Measurements from ENCODE around the gene ASTN2.

ASTN2 gene

GRCh38 chr9:117323390-117323789 is 91.5 kb downstream of the ASTN2 start:
- no peak for TF ChIP-seq CTCF (IDR thresholded peaks at IDR 0.05; ENCODE audit: extremely low read depth, insufficient read depth, missing control alignments)
- in situ Hi-C loops (cut with MboI; ENCODE audit: low pct_unique_long_range_greater_than_20kb, low sequenced_read_pairs, unreplicated experiment), result no loop called here
- no peak for DNase-seq (ENCODE audit: low spot score)

- DNase-seq (ENCODE audit: low spot score), result no peak
- no peak for TF ChIP-seq CTCF (IDR thresholded peaks at IDR 0.05; ENCODE audit: extremely low read depth, insufficient read depth, missing control alignments)
- in situ Hi-C loops (cut with MboI; ENCODE audit: low pct_unique_long_range_greater_than_20kb, low sequenced_read_pairs, unreplicated experiment), result no loop called here
Measured at GRCh38 chr9:117317192-117317591, 97.7 kb downstream of the ASTN2 start.

GRCh38 chr9:117315236-117315635 is 99.6 kb downstream of the ASTN2 start:
- in situ Hi-C loops (cut with MboI; ENCODE audit: low pct_unique_long_range_greater_than_20kb, low sequenced_read_pairs, unreplicated experiment), result no loop called here
- no peak for TF ChIP-seq CTCF (IDR thresholded peaks at IDR 0.05; ENCODE audit: extremely low read depth, insufficient read depth, missing control alignments)
- DNase-seq (ENCODE audit: low spot score), result no peak

DNA sequence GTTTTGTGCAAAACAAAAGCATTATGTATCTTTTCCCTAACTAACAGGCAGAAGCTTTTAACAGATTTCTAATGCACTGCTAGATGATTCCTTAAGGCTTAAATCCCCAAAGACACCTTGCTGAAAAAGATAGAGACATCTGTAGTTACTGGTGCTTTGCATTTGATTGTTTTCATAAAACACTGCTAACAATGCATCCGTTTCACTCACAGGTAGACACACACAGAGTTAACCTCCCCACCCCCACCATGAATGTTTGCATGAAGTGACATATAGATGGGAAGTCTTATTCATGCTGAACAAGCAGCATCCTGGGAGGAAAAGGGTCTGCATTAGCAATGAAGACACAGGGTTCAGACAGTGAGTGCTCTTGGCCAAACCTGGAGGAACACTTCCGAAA is 100.9 kb downstream of the ASTN2 start:
- in situ Hi-C loops (cut with MboI; ENCODE audit: low pct_unique_long_range_greater_than_20kb, low sequenced_read_pairs, unreplicated experiment), result no loop called here
- DNase-seq (ENCODE audit: low spot score), result no peak
- TF ChIP-seq CTCF (IDR thresholded peaks at IDR 0.05; ENCODE audit: extremely low read depth, insufficient read depth, missing control alignments), result no peak

DNA sequence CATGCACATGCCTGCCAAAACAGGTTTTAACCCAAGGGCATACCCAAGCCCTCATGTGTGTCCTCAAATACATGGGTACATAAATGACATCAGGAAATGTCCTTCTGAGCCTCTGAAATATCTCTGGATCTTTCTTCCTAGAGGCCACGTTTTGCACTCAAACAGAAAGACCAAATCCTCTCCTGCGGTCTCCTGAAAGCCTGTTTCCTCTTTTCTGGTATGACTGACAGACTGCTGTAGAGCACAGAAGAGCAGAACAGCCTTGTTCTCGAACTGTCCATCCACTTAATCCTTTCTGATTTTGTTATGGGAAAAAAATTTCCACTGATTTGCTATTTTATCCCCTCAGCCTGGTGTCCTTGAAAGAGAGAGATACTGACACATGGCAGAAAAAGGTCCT is 107.2 kb downstream of the ASTN2 start:
- DNase-seq (ENCODE audit: low spot score), result no peak
- TF ChIP-seq CTCF (IDR thresholded peaks at IDR 0.05; ENCODE audit: extremely low read depth, insufficient read depth, missing control alignments), result no peak
- in situ Hi-C loops (cut with MboI; ENCODE audit: low pct_unique_long_range_greater_than_20kb, low sequenced_read_pairs, unreplicated experiment), result no loop called here

GRCh38 chr9:117306032-117306431 is 108.8 kb downstream of the ASTN2 start:
- DNase-seq (ENCODE audit: low spot score), result no peak
- TF ChIP-seq CTCF (IDR thresholded peaks at IDR 0.05; ENCODE audit: extremely low read depth, insufficient read depth, missing control alignments), result no peak
- in situ Hi-C loops (cut with MboI; ENCODE audit: low pct_unique_long_range_greater_than_20kb, low sequenced_read_pairs, unreplicated experiment), result no loop called here

- no peak for TF ChIP-seq CTCF (IDR thresholded peaks at IDR 0.05; ENCODE audit: extremely low read depth, insufficient read depth, missing control alignments)
- in situ Hi-C loops (cut with MboI; ENCODE audit: low pct_unique_long_range_greater_than_20kb, low sequenced_read_pairs, unreplicated experiment), result no loop called here
- DNase-seq (ENCODE audit: low spot score), result no peak
Measured at GRCh38 chr9:117305454-117305853, 109.4 kb downstream of the ASTN2 start.

Measured in GM13977 (cell line).